Loucy (cell line): ENCODE results near the gene RAB33A.

ENCODE experiments used
- CTCF ChIP-seq: fragments of 200-600 bp; sonication (generic); conservative IDR thresholded peaks from 2 replicates; pipeline ENCODE4 v1.5.1; 2014; ENCODE audit warnings: mild to moderate bottlenecking, antibody characterized with exemption, low read length
- EZH2phosphoT487 ChIP-seq: fragments of 200-600 bp; IDR thresholded peaks from 2 replicates; pipeline ENCODE4 v1.6.1; 2018; ENCODE audit warnings: antibody characterized with exemption, mild to moderate bottlenecking, moderate library complexity, borderline replicate concordance

GRCh38 chrX:130213376-130213775 lies 41.6 kb downstream of the RAB33A start:
- TF ChIP-seq CTCF (no peak), EZH2phosphoT487 (no peak)
